Gastroesophageal sphincter (tissue), 4 donors: ENCODE results near the gene POU2F1. TPM values are rescaled to one million over a fixed set of nuclear protein-coding genes. Genes with fewer than 3 reads are reported as not detected.

ENCODE experiments used
- ATAC-seq: fragments of 150-250 bp; one replicate; pipeline ENCODE4 v1.9.1; 2016; ENCODE audit warnings: mild to moderate bottlenecking, moderate library complexity
- H3K27ac ChIP-seq, 4 donors: fragments of 200-600 bp; sonication (generic) in 3 of 4; 1 replicate in 3 of 4; 2 replicates in 1 of 4; pipeline ENCODE4 v1.5.1; 2016 to 2019
- H3K27me3 ChIP-seq: fragments of 200-600 bp; sonication (generic); one replicate; pipeline ENCODE4 v1.5.1; 2019
- H3K36me3 ChIP-seq, 2 donors: fragments of 200-600 bp; sonication (generic); one replicate each; pipeline ENCODE4 v1.5.1; 2019; ENCODE audit warnings: control low read depth in 1 of 2
- H3K4me1 ChIP-seq, 3 donors: fragments of 200-600 bp; sonication (generic); 1 replicate in 2 of 3; 2 replicates in 1 of 3; pipeline ENCODE4 v1.5.1; 2016 to 2019; ENCODE audit warnings: control low read depth in 2 of 3
- H3K4me3 ChIP-seq, 2 donors: fragments of 200-600 bp; sonication (generic); one replicate each; pipeline ENCODE4 v1.5.1; 2019; ENCODE audit warnings: mild to moderate bottlenecking in 1 of 2, moderate library complexity in 1 of 2
- H3K9me3 ChIP-seq, 3 donors: fragments of 200-600 bp; sonication (generic); one replicate each; pipeline ENCODE4 v1.5.1; 2017 to 2019; ENCODE audit warnings: control low read depth in 2 of 3
- EP300 ChIP-seq: sonication (generic); formaldehyde crosslinking; IDR thresholded peaks from one replicate; pipeline ENCODE4 v1.6.1; 2017; ENCODE audit warnings: antibody characterized with exemption, mild to moderate bottlenecking
- POLR2A ChIP-seq, 2 donors: fragments of 450-650 bp; IDR thresholded peaks; one replicate each; pipeline ENCODE4 v1.6.1; 2017; ENCODE audit warnings: antibody characterized with exemption in 2 of 2, mild to moderate bottlenecking in 2 of 2, moderate library complexity in 1 of 2
- POLR2AphosphoS5 ChIP-seq: sonication (generic); formaldehyde crosslinking; IDR thresholded peaks from one replicate; pipeline ENCODE4 v1.6.1; 2017; ENCODE audit warnings: antibody characterized with exemption
- WGBS, 2 donors: methylation state at CpG; one replicate each; pipeline ENCODE4 v1.1.5; 2018; ENCODE audit warnings: low coverage in 1 of 2; 5-methylcytosine and 5-hydroxymethylcytosine counted together
- total RNA-seq, 4 donors: library from RNA; depleted of rRNA; stranded (reverse); fragments of >200 nt; gene quantifications; one replicate each; pipeline ENCODE4 v1.1.0, GENCODE V29; 2016
- TF ChIP-seq, protein P1 (sequence below), 4 experiments: fragments of 200-600 bp in 2 of 4; fragments of 450-650 bp in 2 of 4; sonication (generic) in 1 of 4; IDR thresholded peaks; one replicate each; pipeline ENCODE4 v1.5.1; 2017 to 2019; ENCODE audit warnings: antibody characterized with exemption in 4 of 4, mild to moderate bottlenecking in 2 of 4, moderate library complexity in 2 of 4

The POU2F1 gene
- total RNA-seq, 4 donors from 2014 or later: 8.0 to 15.7 (median 10.2) TPM

DNA sequence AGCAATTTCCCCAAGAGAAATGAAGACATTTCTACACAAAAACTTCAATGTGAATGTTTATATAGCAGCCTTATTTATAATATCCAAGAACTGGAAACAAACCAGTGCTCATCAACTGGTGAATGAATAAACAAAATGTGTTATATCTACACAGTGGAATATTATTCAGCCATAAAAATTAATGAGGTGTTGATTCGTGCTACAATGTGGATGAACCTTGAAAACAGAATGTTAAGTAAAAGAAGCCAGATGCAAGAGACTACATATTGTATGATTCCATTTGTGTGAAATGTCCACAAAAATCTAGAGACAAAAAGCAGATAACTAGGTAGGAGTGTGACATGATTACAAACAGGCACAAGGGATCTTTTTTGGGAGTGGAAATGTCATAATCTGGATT lies 187.7 kb downstream of the POU2F1 start:
- no peak for ATAC-seq
- H3K27ac ChIP-seq: no peak overlapping the region
- H3K36me3 ChIP-seq: peaks cover 0 to 52% of the 10 kb centered on the region in 2 donors
- peaks cover 0 to 6% (median 0%) of the 10 kb centered on the region in 3 donors for H3K4me1 ChIP-seq
- TF ChIP-seq, protein P1, sequence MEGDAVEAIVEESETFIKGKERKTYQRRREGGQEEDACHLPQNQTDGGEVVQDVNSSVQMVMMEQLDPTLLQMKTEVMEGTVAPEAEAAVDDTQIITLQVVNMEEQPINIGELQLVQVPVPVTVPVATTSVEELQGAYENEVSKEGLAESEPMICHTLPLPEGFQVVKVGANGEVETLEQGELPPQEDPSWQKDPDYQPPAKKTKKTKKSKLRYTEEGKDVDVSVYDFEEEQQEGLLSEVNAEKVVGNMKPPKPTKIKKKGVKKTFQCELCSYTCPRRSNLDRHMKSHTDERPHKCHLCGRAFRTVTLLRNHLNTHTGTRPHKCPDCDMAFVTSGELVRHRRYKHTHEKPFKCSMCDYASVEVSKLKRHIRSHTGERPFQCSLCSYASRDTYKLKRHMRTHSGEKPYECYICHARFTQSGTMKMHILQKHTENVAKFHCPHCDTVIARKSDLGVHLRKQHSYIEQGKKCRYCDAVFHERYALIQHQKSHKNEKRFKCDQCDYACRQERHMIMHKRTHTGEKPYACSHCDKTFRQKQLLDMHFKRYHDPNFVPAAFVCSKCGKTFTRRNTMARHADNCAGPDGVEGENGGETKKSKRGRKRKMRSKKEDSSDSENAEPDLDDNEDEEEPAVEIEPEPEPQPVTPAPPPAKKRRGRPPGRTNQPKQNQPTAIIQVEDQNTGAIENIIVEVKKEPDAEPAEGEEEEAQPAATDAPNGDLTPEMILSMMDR (IDR thresholded peaks at IDR 0.05): no peak
- TF ChIP-seq EP300: no peak
- TF ChIP-seq POLR2AphosphoS5: no peak
- TF ChIP-seq POLR2A (IDR thresholded peaks at IDR 0.05): no peak
- no peaks in the 10 kb centered on the region for H3K27me3 ChIP-seq
- H3K4me3 ChIP-seq: no peak overlapping the region
- no peaks in the 10 kb centered on the region for H3K9me3 ChIP-seq
- WGBS, 2 donors: 45 to 69% methylated on average over 1 of the region's 1 CpG

DNA sequence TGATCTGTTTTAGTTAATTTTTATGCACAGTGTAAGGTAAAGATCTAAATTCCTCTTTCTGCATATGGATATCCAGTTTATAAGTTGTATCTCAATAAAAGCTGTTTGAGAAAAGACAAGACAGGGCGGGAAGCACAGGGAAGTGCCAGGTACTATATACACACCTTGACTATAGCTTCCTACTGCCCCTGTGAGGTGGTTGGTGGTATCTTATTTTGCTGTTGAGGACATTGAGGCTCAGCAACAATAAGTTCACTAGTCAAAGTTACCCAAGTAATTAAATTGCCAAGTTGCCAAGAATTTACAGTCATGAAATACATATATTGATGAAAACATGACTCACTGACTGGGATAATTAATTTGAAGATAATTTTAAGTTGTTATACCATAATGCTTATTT lies 188.5 kb downstream of the POU2F1 start:
- TF ChIP-seq EP300: no peak

DNA sequence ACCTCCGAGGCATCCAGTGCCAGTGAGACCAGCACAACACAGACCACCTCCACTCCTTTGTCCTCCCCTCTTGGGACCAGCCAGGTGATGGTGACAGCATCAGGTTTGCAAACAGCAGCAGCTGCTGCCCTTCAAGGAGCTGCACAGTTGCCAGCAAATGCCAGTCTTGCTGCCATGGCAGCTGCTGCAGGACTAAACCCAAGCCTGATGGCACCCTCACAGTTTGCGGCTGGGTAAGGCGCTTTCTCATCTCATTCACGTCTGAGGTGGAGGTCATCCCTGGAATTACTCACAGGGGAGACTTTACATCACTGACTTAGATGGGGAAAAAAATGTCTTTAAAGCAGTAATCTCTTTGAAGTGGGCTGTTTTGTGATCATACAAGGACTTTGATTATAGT lies 191.4 kb downstream of the POU2F1 start:
- Histone ChIP-seq H3K4me1 (no peaks in the 10 kb centered on the region), H3K9me3 (no peaks in the 10 kb centered on the region), H3K4me3 (no peak overlapping the region), H3K36me3 (peaks cover 0 to 64% of the 10 kb centered on the region in 2 donors), H3K27me3 (no peaks in the 10 kb centered on the region), H3K27ac (no peak overlapping the region)
- no peak for ATAC-seq
- WGBS, 2 donors: 100% methylated on average over 1 of the region's 4 CpGs; no CpG with 5 or more reads in 1 of the 2 donors
- no peak for TF ChIP-seq EP300

More for the DNA sequence above, 188.5 kb downstream of the POU2F1 start:
- Histone ChIP-seq H3K4me3 (no peak overlapping the region), H3K4me1 (peaks cover 0 to 3% (median 0%) of the 10 kb centered on the region in 3 donors), H3K27me3 (no peaks in the 10 kb centered on the region), H3K9me3 (no peaks in the 10 kb centered on the region), H3K27ac (no peak overlapping the region), H3K36me3 (peaks cover 0 to 58% of the 10 kb centered on the region in 2 donors)
- 90 to 93% methylated on average over 1 of the region's 1 CpG for WGBS, 2 donors
- ATAC-seq: no peak

DNA sequence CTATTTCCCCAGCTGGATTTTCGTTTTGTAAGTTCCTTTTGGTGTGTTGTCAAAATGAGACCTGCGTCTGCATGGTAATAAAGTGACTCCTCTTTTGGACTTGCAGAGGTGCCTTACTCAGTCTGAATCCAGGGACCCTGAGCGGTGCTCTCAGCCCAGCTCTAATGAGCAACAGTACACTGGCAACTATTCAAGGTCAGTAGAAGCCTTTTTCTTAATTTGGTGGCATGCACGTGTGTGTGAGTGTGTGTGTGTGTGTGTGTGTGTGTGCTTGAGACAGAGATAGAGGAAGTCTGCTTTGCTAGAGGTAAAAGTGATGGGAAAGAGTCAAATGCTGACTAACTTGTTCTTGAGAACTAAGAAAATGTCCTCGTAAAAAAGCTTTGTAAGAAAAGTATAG lies 192.2 kb downstream of the POU2F1 start:
- TF ChIP-seq POLR2AphosphoS5 (no peak), POLR2A (IDR thresholded peaks at IDR 0.05) (no peak), EP300 (no peak)
- TF ChIP-seq, protein P1 (IDR thresholded peaks at IDR 0.05): no peak
- peaks cover 0 to 58% of the 10 kb centered on the region in 2 donors for H3K36me3 ChIP-seq
- no peak for ATAC-seq
- no peaks in the 10 kb centered on the region for H3K4me1 ChIP-seq
- H3K27me3 ChIP-seq: no peaks in the 10 kb centered on the region
- 78 to 79% methylated on average over 2 to 5 of the region's 5 CpGs for WGBS, 2 donors
- H3K4me3 ChIP-seq: no peak overlapping the region
- no peaks in the 10 kb centered on the region for H3K9me3 ChIP-seq
- H3K27ac ChIP-seq: no peak overlapping the region

DNA sequence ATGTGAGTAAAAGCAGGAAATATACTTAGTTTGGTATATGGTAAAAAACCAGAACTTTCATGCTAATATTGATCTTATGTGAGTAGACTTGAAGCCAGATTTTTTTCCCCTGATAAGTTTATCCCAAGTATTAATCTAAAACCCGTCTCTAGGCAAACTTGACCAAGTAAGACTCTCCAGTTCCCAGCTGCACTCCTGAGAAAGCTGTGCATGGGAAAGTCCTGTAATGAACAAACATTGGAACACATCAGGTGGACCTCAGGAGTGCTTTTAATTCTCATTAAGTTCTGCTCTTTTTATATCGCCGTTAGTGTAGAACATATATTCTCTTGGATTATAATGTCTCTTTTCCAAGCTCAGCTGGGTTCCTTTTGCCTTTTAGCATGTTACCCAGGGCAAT lies 192.6 kb downstream of the POU2F1 start:
- Histone ChIP-seq H3K4me1 (no peaks in the 10 kb centered on the region), H3K27ac (no peak overlapping the region), H3K36me3 (peaks cover 0 to 58% of the 10 kb centered on the region in 2 donors), H3K9me3 (no peaks in the 10 kb centered on the region), H3K27me3 (no peaks in the 10 kb centered on the region), H3K4me3 (no peak overlapping the region)
- no peak for TF ChIP-seq POLR2AphosphoS5
- TF ChIP-seq POLR2A (IDR thresholded peaks at IDR 0.05): no peak
- no peak for TF ChIP-seq EP300
- TF ChIP-seq, protein P1 (IDR thresholded peaks at IDR 0.05): no peak
- WGBS, 2 donors: 73 to 98% methylated on average over 3 of the region's 3 CpGs
- no peak for ATAC-seq

DNA sequence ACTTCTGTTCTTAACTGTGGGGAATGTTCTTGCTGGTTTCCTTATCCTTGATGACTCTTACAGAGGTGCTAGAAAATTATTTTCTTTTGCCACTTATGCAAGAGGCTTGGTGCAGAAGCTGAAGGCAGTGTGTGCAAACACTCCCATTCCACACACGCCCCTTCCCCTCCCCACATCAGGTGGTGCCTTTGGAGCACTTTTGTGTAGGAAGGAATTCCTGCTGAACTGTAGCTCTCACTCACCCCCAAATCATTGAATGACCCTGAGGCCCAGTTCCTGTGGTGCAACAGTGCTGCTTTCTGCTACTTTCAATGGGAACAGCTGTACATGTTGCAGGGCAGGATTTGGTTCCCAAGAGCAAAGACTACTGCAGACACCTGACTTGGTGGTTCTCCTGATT lies 195.8 kb downstream of the POU2F1 start:
- Histone ChIP-seq H3K4me3 (no peak overlapping the region), H3K9me3 (no peaks in the 10 kb centered on the region), H3K27ac (no peak overlapping the region), H3K4me1 (no peaks in the 10 kb centered on the region), H3K36me3 (peaks cover 0 to 53% of the 10 kb centered on the region in 2 donors), H3K27me3 (no peaks in the 10 kb centered on the region)
- TF ChIP-seq EP300 (no peak), POLR2A (IDR thresholded peaks at IDR 0.05) (no peak), POLR2AphosphoS5 (no peak)
- TF ChIP-seq, protein P1 (IDR thresholded peaks at IDR 0.05): no peak
- no CpG with 5 or more reads among the region's 1 CpG for WGBS, 2 donors
- ATAC-seq: no peak
